ENCODE measurements around the gene GMCL2. TPM values are rescaled to one million over a fixed set of nuclear protein-coding genes. Genes with fewer than 3 reads are reported as not detected.

The GMCL2 gene
- polyA plus RNA-seq, 1 donor from 2014 or later, result not detected

DNA sequence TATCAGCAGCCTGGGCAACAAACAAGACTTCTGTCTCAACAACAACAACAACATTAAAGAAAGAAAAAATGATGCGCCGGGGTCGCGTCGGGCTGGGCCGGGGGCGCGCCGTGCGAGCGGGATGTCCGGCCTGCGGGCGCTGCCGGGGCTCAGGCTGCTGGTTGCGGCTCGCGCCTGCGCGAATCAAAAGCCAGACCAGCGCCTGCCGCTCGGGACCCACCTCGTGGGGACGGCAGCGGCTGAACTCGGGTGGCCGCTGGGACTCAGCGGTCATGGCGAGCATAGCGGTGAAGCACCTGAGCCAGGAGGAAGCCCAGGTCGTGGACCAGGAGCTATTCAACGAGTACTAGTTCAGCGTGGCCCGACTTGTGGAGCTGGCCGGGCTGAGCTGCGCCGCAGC lies 21.6 kb downstream of the GMCL2 start:
- TF ChIP-seq MXI1 (conservative IDR thresholded peaks at IDR 0.05; ENCODE audit: poor library complexity, severe bottlenecking) (no peak), RAD21 (conservative IDR thresholded peaks at IDR 0.05) (no peak), EZH2 (IDR thresholded peaks at IDR 0.05; ENCODE audit: borderline replicate concordance, insufficient read depth, low read length, poor library complexity, severe bottlenecking) (no peak)
- no peak overlapping the region for H3K4me3 ChIP-seq (ENCODE audit: low read length)

DNA sequence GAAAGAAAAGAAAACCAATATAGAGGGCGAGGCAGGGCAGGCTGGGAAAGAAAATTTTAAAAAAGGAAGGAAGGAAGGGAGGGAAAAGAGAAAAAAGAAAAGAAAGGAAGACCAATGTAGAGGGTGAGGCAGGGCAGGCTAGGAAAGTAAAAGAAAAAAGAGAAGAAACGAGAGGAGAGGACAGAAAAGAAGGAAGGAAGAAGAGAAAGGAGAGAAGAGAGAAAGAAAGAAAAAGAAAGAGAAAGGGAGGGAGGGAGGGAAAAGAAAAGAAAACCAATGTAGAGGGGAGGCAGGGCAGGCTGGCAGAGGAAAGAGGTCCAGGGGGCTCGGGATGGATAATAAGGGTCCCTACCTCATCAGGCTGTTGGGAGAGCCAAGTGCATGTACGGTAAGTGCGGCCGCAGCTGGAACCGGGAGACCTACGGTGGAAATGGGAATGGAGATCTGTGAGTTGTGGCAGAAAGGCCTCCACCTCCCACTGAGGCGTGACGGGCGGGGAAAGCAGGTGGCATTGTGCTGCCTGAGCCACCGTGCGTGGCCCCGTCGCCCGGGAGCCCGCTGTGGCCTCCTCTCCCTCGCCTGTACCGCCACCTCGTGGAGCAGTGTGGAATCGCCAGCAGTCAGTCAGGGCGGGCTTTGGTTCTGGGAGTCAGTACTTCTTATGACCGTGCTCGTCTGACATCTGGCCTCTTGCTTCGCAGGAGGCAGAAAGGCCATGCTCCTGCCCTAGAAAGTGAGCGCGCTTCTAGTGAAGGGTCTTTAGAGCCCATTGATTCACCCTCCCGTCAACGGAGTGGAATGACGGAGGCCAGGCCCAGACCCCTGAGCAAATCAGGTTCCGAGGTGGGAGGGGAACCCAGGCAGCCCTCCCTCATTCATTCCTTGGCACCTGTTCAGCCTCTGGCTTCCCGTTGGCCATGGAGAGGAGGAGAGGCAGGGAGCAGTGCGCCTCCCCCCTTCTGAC lies 23.1 kb downstream of the GMCL2 start:
- H2AFZ ChIP-seq (ENCODE audit: low read depth, low read length), result peak overlapping the region; percentile 51

More for the DNA sequence above, 21.6 kb downstream of the GMCL2 start:
- no peaks in the 10 kb centered on the region for H3K36me3 ChIP-seq (ENCODE audit: insufficient read depth, low read length)
- H3K79me2 ChIP-seq (replicated peaks; ENCODE audit: insufficient read depth, low read length), result no peaks in the 10 kb centered on the region
- no peaks in the 10 kb centered on the region for H3K9me2 ChIP-seq (ENCODE audit: insufficient read depth, low read length)
- H3K9me3 ChIP-seq (ENCODE audit: low read length), result no peaks in the 10 kb centered on the region
- no peaks in the 10 kb centered on the region for H4K20me1 ChIP-seq (ENCODE audit: insufficient read depth)
- no peak overlapping the region for H3K9ac ChIP-seq (ENCODE audit: low read length)
- no peak overlapping the region for H3K4me2 ChIP-seq (ENCODE audit: low read length)
- H3K27ac ChIP-seq (ENCODE audit: low read length), result no peak overlapping the region
- no peaks in the 10 kb centered on the region for H3K27me3 ChIP-seq (ENCODE audit: insufficient read depth, low read depth, low read length)
- no peaks in the 10 kb centered on the region for H3F3A ChIP-seq (ENCODE audit: insufficient read depth, low read length, poor library complexity, severe bottlenecking)
- no peak overlapping the region for H2AFZ ChIP-seq (ENCODE audit: low read depth, low read length)

More for the DNA sequence above, 23.1 kb downstream of the GMCL2 start:
- Histone ChIP-seq H3K27me3 (ENCODE audit: insufficient read depth, low read depth, low read length) (no peaks in the 10 kb centered on the region), H3K79me2 (replicated peaks; ENCODE audit: insufficient read depth, low read length) (no peaks in the 10 kb centered on the region), H3K9ac (ENCODE audit: low read length) (peak overlapping the region; percentile 34), H4K20me1 (ENCODE audit: insufficient read depth) (no peaks in the 10 kb centered on the region), H3K4me2 (ENCODE audit: low read length) (no peak overlapping the region), H3K27ac (ENCODE audit: low read length) (no peak overlapping the region), H3K36me3 (ENCODE audit: insufficient read depth, low read length) (no peaks in the 10 kb centered on the region), H3K9me3 (ENCODE audit: low read length) (no peaks in the 10 kb centered on the region), H3K9me2 (ENCODE audit: insufficient read depth, low read length) (no peaks in the 10 kb centered on the region), H3F3A (ENCODE audit: insufficient read depth, low read length, poor library complexity, severe bottlenecking) (no peaks in the 10 kb centered on the region), H3K4me3 (ENCODE audit: low read length) (peak overlapping the region; percentile 54)
- TF ChIP-seq TAF1 (IDR thresholded peaks at IDR 0.05; ENCODE audit: low read depth), result no peak
- TF ChIP-seq, protein P1, sequence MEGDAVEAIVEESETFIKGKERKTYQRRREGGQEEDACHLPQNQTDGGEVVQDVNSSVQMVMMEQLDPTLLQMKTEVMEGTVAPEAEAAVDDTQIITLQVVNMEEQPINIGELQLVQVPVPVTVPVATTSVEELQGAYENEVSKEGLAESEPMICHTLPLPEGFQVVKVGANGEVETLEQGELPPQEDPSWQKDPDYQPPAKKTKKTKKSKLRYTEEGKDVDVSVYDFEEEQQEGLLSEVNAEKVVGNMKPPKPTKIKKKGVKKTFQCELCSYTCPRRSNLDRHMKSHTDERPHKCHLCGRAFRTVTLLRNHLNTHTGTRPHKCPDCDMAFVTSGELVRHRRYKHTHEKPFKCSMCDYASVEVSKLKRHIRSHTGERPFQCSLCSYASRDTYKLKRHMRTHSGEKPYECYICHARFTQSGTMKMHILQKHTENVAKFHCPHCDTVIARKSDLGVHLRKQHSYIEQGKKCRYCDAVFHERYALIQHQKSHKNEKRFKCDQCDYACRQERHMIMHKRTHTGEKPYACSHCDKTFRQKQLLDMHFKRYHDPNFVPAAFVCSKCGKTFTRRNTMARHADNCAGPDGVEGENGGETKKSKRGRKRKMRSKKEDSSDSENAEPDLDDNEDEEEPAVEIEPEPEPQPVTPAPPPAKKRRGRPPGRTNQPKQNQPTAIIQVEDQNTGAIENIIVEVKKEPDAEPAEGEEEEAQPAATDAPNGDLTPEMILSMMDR (IDR thresholded peaks at IDR 0.05; ENCODE audit: poor library complexity, severe bottlenecking), result peak; percentile 98
- TF ChIP-seq MXI1 (conservative IDR thresholded peaks at IDR 0.05; ENCODE audit: poor library complexity, severe bottlenecking), result peak; percentile 70
- peak; percentile 96 for TF ChIP-seq RAD21 (conservative IDR thresholded peaks at IDR 0.05)
- TF ChIP-seq, protein P2, sequence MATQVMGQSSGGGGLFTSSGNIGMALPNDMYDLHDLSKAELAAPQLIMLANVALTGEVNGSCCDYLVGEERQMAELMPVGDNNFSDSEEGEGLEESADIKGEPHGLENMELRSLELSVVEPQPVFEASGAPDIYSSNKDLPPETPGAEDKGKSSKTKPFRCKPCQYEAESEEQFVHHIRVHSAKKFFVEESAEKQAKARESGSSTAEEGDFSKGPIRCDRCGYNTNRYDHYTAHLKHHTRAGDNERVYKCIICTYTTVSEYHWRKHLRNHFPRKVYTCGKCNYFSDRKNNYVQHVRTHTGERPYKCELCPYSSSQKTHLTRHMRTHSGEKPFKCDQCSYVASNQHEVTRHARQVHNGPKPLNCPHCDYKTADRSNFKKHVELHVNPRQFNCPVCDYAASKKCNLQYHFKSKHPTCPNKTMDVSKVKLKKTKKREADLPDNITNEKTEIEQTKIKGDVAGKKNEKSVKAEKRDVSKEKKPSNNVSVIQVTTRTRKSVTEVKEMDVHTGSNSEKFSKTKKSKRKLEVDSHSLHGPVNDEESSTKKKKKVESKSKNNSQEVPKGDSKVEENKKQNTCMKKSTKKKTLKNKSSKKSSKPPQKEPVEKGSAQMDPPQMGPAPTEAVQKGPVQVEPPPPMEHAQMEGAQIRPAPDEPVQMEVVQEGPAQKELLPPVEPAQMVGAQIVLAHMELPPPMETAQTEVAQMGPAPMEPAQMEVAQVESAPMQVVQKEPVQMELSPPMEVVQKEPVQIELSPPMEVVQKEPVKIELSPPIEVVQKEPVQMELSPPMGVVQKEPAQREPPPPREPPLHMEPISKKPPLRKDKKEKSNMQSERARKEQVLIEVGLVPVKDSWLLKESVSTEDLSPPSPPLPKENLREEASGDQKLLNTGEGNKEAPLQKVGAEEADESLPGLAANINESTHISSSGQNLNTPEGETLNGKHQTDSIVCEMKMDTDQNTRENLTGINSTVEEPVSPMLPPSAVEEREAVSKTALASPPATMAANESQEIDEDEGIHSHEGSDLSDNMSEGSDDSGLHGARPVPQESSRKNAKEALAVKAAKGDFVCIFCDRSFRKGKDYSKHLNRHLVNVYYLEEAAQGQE (IDR thresholded peaks at IDR 0.05; ENCODE audit: borderline replicate concordance), result no peak
- TF ChIP-seq EP300 (conservative IDR thresholded peaks at IDR 0.05; ENCODE audit: poor library complexity, severe bottlenecking), result peak; percentile 17
- no peak for TF ChIP-seq EZH2 (IDR thresholded peaks at IDR 0.05; ENCODE audit: borderline replicate concordance, insufficient read depth, low read length, poor library complexity, severe bottlenecking)
- TF ChIP-seq SMC3 (conservative IDR thresholded peaks at IDR 0.05; ENCODE audit: poor library complexity), result peak; percentile 94
- TF ChIP-seq POLR2AphosphoS5 (IDR thresholded peaks at IDR 0.05), result peak; percentile 10
